Ureter (tissue), 1 donor: ENCODE data around the gene MRPL20. TPM values are rescaled to one million over a fixed set of nuclear protein-coding genes. Genes with fewer than 3 reads are reported as not detected.
"Not testable (repeated sequence)": the region's sequence is repeated elsewhere in the genome, so short reads cannot be mapped to it uniquely, and the experiment has no call there.

Source experiments
- DNase-seq: peaks from one replicate; pipeline ENCODE4 v3.0.0-alpha.2; 2020; ENCODE audit warnings: low spot score
- total RNA-seq: library from RNA; stranded (reverse); gene quantifications from one replicate; pipeline ENCODE4 v1.2.4, GENCODE V29; 2023
- donor health status: DM: yes; HTN: yes; CAD: no.

MRPL20 gene
- total RNA-seq, 1 donor from 2014 or later: 145 TPM

DNA sequence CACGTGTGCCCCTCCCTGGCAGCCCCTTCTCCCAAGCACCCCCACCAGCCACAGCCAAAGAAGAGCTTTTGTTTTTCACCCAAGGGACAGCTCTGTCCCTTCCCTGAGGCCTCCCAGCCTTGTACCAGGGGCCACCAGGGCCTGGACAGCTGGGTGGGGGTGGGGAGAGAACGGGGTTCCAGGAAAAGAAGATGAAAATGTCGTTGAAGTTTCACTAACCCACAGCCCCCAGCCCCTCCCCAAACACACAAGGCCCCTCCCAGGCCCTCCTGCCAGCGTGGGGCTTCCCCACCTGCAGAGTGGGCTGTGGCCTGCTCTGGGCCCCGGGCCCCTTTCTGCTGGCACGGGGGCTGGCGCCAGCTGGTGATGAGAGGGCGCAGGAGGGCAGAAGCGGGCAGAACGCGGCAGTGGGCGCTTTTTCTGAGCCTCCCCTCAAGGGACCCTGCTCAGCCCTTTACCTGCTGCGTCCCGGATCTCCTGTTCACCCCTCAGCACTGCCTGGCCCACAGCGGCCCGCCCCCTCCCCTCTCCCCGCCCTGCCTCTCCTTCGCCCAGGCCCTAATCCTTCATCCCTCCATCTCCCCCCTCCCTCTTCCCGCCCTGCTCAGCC is 19.5 kb upstream of the MRPL20 start:
- DNase-seq: no peak

DNA sequence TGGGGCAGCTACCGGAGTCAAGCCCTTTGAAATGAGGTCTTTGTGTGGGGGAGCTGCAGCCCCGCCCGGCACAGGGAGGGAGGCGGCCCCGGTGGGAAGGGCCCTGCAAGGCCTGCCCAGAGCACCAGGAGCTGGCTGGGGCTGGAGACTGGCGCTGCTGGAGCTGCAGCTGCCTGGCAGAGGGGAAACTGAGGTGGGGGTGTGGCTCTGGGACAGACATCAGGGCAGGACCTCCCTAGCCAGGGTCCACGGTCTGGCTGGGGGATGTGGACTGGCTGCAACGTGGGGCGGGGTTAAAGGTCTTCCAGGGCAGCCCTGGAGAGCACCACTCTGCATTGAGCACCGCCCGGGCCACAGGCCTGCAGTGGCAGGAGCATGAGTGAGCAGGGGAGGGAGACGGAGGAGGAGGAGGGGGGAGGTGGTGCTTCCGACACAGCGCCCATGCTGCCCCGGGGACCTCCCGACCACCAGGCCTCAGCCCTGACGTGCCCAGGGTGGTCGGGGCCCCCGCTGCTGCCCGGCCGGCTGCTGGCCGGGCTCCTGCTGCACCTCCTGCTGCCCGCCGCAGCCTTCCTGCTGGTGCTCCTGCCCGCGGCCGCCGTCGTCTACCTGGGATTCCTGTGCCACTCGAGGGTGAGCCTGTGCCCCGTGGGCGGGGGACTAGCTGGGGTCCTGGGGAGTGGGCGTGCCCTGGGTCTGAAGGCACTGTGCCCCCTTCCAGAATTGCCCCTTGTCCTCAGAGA is 18.8 kb upstream of the MRPL20 start:
- no peak for DNase-seq

DNA sequence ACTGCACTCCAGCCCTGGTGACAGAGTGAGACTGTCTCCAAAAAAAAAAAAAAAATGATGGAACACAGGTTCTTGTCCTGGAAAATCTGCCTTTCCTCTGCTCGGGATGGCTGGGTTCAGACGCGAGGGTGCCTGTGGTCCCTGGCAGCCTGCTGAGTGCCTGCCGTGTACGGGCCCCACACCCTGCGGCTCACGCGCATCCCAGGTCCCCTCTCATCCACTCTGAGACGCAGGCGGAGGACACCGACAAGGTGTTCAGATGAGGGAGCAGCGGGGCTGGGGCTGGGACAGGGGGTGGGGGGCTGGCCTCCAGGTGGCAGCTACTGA is 18.3 kb upstream of the MRPL20 start:
- DNase-seq: no peak

DNA sequence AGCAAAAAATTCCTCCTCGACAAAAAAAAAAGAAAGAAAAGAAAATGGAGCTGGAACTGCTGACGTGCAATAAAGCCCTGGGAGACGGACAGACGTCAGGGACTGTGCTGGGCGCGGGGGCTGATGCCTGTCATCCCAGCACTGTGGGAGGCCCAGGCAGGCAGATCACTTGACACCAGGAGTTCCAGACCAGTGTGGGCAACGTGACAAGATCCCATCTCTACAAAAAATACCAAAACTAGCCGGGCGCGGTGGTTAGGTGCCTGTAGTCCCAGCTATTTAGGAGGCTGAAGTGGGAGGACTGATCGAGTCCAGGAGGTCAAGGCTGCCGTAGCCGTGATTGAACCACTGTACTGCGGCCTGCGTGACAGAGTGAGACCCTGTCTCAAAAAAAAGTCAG is 17.6 kb upstream of the MRPL20 start:
- no peak for DNase-seq

DNA sequence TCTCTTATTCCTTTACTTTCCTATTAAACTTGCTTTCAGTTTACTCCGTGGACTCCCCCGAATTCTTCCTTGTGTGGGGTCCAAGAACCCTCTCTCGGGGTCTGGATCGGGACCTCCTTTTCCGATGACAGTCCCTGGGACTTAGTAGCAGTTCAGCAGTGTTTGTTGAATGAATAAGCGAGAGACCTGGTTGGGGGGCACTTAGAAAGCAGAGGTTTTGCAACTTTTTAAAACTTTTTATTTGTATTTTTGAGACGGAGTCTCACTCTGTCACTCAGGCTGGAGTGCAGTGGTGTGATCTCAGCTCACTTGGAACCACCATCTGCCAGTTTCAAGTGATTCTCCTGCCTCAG is 16.1 kb upstream of the MRPL20 start:
- DNase-seq: no peak

DNA sequence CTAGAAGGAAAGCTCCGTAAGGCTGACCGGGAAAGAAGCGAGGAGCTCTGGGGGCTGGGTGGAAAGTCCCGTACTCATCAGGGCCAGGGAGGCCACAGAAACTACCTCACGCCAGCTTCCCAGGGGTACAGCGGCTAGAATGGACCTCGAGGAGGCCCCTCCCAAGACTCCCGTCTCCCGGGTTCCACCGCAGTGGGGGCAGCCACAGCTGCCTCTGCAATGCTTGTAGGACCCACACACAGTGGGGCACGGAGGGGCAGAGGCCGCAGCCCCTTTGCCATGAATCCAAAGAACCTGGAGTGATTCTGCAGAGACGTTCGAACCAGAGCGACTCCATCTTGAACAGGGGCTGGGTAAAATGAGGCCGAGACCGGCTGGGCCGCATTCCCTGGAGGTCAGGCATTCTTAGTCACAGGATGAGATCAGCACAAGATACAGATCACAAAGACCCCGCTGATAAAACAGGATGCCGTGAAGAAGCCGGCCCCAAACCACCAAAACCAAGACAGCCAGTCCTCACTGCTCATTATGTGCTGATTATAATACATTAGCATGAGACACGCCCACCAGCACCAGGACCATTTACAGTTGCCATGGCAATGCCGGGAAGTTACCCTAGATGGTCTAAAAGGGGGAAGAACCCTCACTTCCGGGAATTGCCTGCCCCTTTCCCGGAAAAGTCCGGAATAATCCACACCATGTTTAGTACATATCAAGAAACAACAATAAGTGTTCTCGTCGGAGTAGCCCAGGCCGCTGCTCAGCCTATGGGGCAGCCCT is 15.6 kb upstream of the MRPL20 start:
- no peak for DNase-seq

DNA sequence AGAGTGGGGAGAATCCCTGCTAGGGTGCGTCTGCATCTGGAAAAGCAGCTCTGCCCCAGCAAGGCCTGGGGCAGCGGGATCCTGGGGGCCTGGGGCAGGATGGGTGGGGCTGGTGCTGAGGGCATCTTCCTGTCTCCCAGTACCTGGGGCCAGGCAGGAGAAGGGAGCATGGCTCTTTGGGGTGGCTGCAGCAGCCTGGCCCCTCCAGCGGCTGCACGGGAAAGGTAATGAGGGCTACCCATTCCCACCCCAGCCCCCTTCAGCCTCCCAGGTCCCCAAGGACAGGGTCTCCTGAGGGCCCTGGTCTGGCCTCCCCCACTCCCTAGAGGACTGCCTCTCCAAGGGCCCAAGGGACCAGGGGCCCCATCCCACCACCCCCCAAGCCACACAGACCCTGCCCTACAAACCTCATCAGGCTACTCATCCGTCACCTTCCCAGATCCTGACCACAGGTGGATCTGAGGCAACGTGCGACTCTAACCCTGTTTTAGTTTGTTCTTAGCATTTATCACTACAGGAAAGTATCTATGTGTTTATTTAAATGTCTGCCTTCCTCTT is 14.9 kb upstream of the MRPL20 start:
- no peak for DNase-seq

DNA sequence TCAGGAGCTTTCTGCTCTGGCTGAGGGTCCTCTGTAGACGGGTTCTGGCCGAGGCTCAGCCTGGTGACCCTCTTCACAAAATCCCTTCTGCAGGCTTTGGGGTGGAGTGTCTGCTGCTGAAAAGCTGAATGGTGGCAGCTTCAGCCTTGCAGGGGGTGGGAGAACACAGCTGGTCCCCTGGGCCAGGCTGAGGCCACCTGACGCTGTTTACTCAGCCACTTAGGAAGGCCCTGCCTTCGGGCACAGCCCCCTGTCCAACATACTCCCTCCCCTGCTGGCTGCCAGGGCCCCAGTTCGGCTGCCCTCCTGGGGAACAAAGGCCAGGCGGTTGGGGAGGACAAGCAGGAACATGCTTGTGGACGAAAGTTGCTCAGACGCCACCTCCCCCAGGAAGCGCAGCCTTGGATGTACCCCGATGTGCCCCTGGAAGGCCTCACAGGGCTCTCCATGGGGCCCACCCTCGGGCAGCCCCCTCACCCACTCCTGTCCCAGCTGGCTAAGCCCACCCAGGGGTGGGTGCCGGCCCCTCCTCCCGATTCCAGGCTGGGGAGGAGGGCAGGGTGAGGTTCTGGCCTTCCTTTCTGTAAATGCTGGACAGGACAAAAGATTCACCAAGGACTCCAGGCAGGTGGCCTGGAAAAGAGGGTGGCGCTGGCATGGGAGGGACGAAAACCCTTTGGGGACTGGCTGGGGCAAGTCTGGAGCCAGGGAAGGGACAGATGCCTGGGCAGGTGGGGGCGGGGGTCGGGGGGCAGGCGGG is 14.2 kb upstream of the MRPL20 start, which contains the start of gene ANKRD65:
Gene ANKRD65 (minus strand): TSS at position 130 of the 760 bp plus-strand sequence. CDS start 271 bp downstream, outside the sequence.
- peak; percentile 81 for DNase-seq

DNA sequence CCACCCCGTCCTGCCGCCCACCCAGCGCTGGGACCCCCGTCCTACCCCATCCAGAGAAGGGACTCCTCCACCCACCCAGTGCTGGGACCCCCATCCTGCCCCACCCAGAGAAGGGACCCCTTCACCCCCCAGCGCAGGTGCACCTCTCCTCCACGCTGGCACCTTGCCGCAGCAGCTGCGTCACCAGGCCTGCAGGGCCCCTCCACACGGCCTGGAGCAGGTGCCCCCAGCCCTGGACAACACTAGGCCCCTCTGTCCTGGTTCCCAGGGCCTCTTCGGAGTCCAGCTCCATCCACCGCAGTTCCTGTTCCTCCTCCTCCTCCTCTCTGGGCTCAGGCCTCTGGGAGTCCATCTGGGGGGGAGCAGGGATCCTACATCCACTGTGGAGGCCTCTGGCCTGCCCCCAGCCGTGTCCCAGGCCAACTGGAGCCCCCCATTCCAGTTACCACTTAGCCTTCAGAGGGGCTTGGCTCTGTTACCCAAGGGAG is 13.6 kb upstream of the MRPL20 start:
- no peak for DNase-seq

DNA sequence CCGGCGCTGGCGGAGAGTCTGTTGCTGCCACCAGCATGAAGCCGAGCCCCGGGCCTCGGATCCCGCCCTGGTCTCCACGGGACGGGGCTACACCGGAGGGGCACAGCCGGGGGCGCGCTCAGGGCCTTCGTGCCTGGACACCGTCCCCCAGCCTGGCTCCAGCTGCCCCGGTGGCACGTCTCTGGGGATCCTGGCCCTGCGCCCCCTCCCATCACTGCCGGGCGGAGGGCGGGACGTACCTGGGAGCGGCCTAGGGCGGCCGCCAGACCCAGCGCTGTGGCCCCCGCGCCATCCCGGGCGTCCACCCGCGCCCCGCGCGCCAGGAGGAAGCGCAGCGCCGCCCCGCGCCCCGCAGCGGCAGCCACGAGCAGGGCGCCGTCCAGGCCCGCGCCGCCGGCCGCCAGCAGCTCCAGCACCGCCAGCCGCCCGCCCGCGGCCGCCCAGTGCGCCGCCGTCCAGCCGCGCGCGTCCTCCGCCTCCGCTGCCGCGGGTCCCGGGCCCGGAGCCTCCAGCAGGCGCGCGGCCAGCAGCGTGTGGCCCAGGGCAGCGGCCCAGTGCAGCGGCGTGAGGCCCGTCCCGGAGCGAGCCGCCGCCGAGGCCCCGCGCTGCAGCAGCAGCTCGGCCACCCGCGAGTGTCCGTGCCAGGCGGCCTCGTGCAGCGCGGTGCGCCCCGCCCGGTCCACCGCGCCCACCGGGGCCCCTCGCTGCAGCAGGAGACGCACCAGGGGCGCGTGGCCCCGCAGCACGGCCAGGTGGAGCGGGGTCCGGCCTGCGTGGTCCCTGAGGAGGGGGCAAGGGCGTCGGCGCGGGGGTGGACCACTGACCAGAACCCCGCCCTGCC is 12.9 kb upstream of the MRPL20 start:
- DNase-seq: no peak

DNA sequence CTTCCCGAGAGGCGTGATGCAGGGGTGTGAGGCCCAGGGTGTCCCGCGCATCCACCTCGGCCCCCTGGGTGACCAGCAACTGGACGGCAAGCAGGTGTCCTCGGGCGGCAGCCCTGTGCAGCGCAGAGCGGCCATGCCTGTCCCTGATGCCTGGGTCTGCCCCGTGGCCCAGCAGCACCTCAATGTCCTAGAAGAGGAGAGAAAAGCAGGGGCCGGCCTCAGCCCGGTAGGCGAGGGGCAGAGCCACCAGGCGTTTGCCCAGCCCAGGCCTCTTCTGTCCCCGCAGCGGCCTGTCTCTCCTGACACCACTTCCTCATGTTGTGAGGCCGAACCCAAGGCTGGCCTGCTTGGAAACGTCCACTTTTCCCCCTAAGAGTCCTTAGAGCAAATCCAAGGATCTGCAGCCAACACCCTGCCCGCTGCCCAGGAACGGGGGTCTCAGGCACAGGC is 12.3 kb upstream of the MRPL20 start:
- no peak for DNase-seq

DNA sequence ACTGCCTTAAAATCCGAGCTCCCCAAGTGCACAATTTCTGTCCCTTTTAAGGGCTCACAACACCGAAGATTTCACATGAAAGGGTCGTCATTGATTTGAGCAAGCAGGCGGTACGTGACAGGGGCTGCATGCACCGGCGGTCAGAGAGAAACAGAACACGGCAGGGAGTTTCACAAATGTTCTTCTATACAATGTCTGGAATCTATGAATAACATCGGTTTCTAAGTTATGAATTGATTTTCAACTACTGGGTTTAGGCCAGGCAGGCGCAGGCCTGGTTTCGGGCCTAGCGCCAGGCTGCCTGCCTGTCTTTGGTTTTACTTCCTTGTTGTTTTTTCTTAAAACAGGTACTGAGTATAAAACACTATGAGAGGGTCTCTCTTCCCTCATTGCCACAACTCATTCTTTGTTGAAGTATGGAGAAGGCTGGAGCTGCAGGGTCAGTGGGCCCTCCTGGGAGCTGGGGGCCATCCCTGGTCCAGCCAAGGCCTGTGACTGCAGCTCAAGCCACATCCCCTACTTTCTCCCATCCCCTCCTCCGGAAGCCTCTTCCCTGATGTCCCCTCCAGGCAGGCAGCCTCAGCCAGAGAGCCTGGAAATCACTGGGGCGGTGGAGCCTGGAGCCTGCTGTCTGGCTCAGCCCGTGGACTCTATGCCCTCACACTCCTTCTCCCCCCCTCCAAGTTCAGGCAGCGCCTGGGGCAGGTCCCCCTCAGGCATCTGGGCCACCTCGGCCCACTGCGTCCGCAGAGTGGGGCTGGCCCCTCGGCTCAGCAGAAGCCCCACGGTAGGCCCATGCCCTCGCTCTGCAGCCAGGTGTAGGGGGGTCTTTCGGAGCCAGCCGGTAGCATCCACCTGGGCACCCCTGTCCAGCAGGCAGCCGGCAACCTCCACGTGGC is 11.6 kb upstream of the MRPL20 start:
- no peak for DNase-seq

DNA sequence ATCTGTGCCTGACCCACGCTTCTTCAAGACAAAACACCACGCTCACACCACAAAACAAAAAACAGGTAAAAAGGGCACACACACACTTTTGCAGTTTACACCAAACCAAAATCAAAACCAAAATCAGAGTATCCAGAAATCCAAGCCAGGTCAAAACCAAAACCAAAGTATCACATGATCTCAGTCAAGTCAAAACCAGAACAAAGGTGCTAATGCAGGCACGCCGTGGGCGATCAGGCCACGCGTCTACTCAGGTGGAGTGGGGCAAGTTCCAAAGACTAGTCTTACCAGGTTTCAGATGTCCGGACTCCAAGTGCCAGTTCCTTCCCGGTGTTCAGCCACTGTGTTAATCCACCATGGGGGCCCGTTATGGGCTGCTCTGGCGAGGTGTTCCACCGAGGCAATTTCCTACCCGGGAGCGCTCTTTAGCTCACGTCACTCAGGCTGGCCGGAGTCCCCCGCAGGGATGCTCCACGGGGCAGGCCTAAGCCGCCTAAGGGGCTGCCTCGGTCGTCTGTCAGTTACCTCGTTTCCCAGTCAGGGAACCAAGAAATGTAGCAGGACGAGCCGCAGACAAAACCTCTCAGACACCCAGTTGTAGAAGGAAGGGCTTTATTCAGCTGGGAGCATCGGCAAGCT is 10.9 kb upstream of the MRPL20 start:
- not testable (repeated sequence) for DNase-seq

DNA sequence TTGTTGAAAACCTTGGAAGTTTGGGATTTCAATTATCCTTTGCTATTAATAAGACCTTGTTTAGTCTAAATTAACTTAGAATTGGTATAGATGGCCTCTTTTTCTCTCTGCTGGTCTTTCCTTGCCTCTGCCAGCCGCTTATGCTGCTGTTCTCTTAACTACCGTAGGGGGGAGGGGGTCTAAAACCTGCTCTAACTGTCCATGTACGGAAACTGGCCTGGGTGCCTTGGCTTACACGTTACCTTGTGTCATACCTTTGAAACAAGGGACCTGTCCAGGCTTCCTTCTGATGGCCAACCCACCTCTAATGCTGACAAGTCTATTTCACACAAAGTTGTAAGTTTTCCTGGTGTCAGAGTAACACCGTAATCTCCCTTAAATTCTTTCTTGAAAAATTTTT is 10.3 kb upstream of the MRPL20 start:
- not testable (repeated sequence) for DNase-seq

DNA sequence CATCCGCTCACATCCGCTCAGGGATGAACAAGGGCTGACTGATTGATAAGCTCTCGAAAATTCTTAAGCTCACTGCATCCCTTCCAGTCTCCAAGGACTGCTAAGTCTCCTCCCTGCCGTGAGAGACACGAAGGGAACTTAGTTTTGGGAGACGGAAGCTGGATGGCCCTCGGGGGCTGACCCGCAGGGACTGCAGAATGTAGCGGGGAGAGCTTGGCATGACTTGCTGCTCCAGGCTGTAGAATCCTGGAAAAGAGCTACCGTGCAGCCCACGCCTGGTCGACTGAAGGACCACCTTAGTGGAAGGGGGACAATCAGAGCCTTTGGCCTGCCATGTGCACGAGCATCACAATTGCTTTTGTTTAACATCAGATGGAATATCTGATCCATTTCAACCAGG is 8.7 kb upstream of the MRPL20 start:
- DNase-seq: no peak

DNA sequence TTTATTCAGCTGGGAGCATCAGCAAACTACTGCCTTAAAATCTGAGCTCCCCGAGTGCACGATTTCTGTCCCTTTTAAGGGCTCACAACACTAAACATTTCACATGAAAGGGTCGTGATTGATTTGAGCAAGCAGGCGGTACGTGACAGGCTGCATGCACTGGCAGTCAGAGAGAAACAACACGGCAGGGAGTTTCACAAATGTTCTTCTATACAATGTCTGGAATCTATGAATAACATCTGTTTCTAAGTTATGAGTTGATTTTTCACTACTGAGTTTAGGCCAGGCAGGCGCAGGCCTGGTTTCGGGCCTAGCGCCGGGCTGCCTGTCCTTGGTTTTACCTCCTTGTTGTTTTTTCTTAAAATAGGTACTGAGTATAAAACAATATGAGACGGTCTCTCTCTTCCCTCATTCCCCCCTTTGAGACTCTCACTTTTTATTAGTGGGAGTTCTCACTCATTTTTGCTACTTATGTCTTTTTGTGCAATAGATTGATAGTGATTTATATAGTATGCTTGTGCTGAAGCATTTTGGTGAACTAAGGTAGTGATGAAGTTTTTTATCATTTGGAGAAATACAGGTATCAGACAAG is 5.3 kb upstream of the MRPL20 start:
- not testable (repeated sequence) for DNase-seq

DNA sequence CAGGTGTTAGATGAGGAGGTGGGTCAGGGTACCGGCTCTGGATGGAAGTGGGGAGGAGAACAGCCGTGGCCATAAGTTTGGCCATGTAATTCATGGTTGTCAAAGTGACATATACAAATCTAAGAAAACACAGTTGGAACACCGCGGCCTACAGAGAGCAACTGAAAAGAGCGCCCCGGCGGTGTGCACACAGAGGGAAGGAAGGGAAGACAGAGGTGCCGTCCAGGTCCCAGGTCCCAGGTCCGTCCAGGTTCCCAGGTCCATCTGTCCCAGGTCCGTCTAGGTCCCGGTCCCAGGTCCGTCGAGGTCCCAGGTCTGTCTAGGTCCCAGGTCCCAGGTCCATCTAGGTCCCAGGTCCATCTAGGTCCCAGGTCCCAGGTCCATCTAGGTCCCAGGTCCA is 4.5 kb upstream of the MRPL20 start:
- DNase-seq: no peak

DNA sequence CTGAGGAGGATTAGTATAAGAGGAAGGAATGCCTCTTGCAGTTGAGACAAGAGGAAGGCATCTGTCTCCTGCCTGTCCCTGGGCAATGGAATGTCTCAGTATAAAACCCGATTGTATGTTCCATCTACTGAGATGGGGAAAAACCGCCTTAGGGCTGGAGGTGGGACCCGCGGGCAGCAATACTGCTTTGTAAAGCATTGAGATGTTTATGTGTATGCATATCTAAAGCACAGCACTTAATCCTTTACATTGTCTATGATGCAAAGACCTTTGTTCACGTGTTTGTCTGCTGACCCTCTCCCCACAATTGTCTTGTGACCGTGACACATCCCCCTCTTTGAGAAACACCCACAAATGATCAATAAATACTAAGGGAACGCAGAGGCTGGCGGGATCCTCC is 3.1 kb upstream of the MRPL20 start:
- DNase-seq: not testable (repeated sequence)
